HG02870 (cell line): Measurements from ENCODE around the gene ARMCX4.
"Not testable (repeated sequence)": the region's sequence is repeated elsewhere in the genome, so short reads cannot be mapped to it uniquely, and the experiment has no call there.

ENCODE experiments used
- ATAC-seq: cut with Tn5 transposase; IDR thresholded peaks from one replicate; pipeline ENCODE4 v1.9.1; 2021; ENCODE audit warnings: mild to moderate bottlenecking, moderate library complexity; ENCODE audit not compliant: unreplicated experiment

Gene ARMCX4

GRCh38 chrX:101485212-101485949, at the start of gene ARMCX4:
TSS of gene ARMCX4 (plus strand) at chrX:101485456. CDS start at chrX:101488590, 3,134 bp downstream.
- ATAC-seq: no peak

GRCh38 chrX:101442085-101442484, 43.2 kb upstream of the ARMCX4 start:
- ATAC-seq: no peak

GRCh38 chrX:101449279-101449678, 36.0 kb upstream of the ARMCX4 start:
- no peak for ATAC-seq

GRCh38 chrX:101450085-101450484, 35.2 kb upstream of the ARMCX4 start:
- ATAC-seq: no peak

- no peak for ATAC-seq
Observed at GRCh38 chrX:101450961-101451360, 34.3 kb upstream of the ARMCX4 start.

- no peak for ATAC-seq
Observed at GRCh38 chrX:101452056-101452455, 33.2 kb upstream of the ARMCX4 start.

- ATAC-seq: no peak
Observed at GRCh38 chrX:101460669-101461068, 24.6 kb upstream of the ARMCX4 start.

- no peak for ATAC-seq
Observed at GRCh38 chrX:101462892-101463291, 22.4 kb upstream of the ARMCX4 start.

- no peak for ATAC-seq
Observed at GRCh38 chrX:101478366-101478765, 6.9 kb upstream of the ARMCX4 start.

GRCh38 chrX:101482296-101482695, 3.0 kb upstream of the ARMCX4 start:
- ATAC-seq: no peak

- no peak for ATAC-seq
Observed at GRCh38 chrX:101483705-101484104, 1.6 kb upstream of the ARMCX4 start.

- ATAC-seq: no peak
Observed at GRCh38 chrX:101484135-101484534, 1.1 kb upstream of the ARMCX4 start.

GRCh38 chrX:101488796-101489195, 3.5 kb downstream of the ARMCX4 start:
- no peak for ATAC-seq

GRCh38 chrX:101491943-101492342, 6.7 kb downstream of the ARMCX4 start:
- no peak for ATAC-seq

GRCh38 chrX:101493225-101493624, 8.0 kb downstream of the ARMCX4 start:
- ATAC-seq: no peak

- not testable (repeated sequence) for ATAC-seq
Observed at GRCh38 chrX:101502929-101503328, 17.7 kb downstream of the ARMCX4 start.

GRCh38 chrX:101507372-101507771, 22.1 kb downstream of the ARMCX4 start:
- no peak for ATAC-seq

GRCh38 chrX:101507986-101508385, 22.7 kb downstream of the ARMCX4 start:
- no peak for ATAC-seq

GRCh38 chrX:101530944-101531343, 45.7 kb downstream of the ARMCX4 start:
- ATAC-seq: no peak
